Measurements from ENCODE around the gene SPINT2.

- no peak for TF ChIP-seq CTCF (IDR thresholded peaks at IDR 0.05)
- TF ChIP-seq POLR2A (IDR thresholded peaks at IDR 0.05), result no peak
Measured at GRCh38 chr19:38306236-38306635, 41.9 kb downstream of the SPINT2 start.

Measured in Peyer's patch (tissue), 4 donors.